Limb (tissue), 2 donors: Measurements from ENCODE around the gene SLC17A9.

Source experiments
- DNase-seq, 2 donors: peaks; one replicate each; pipeline ENCODE4 v3.0.0-alpha.2; 2016; ENCODE audit errors: extremely low spot score in 2 of 2

SLC17A9 gene

DNA sequence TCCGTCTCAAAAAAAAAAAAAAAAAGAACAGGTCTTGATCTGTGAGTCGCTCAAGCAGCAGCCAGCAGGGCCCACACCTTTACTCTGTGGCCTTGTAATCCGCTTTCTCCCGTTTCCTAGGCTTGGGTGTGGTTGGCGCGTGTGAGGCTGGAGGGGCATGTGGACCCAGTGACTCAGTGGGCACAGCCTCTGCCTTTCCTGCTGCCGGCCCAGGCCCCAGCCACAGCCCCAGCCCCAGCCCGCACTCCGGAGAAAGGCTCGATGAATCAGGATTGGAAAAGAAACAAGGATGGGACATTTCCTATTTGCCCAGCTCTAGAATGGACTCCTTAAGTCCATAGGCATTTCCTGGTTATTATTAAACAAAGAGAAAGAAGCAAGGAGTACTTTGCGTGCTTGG is 50.0 kb downstream of the SLC17A9 start:
- DNase-seq, result no peak

DNA sequence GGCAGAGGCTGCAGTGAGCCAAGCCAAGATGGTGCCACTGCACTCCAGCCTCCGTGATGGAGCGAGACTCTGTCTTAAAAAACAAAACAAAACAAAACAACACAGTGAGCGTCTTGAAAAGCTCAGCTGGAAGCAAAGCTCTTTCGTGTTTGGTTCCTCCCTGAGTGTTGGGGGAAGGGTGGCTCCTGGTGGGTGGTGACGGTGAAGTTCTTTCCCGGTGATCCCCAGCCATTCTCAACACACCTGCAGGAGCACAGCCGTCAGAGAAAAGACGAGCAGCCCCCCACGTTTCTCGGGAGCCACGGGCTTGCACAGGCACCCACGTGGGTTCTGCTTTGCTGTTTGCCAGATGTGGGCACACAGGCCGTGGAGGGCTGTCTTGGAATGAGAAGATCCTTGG is 51.0 kb downstream of the SLC17A9 start:
- no peak for DNase-seq

GRCh38 chr20:63004607-63005364 is 52.3 kb downstream of the SLC17A9 start:
- no peak for DNase-seq

GRCh38 chr20:63005365-63005861 is 52.9 kb downstream of the SLC17A9 start:
- no peak for DNase-seq

- no peak for DNase-seq
These were observed 53.5 kb downstream of the SLC17A9 start for GRCh38 chr20:63005862-63006539.

DNA sequence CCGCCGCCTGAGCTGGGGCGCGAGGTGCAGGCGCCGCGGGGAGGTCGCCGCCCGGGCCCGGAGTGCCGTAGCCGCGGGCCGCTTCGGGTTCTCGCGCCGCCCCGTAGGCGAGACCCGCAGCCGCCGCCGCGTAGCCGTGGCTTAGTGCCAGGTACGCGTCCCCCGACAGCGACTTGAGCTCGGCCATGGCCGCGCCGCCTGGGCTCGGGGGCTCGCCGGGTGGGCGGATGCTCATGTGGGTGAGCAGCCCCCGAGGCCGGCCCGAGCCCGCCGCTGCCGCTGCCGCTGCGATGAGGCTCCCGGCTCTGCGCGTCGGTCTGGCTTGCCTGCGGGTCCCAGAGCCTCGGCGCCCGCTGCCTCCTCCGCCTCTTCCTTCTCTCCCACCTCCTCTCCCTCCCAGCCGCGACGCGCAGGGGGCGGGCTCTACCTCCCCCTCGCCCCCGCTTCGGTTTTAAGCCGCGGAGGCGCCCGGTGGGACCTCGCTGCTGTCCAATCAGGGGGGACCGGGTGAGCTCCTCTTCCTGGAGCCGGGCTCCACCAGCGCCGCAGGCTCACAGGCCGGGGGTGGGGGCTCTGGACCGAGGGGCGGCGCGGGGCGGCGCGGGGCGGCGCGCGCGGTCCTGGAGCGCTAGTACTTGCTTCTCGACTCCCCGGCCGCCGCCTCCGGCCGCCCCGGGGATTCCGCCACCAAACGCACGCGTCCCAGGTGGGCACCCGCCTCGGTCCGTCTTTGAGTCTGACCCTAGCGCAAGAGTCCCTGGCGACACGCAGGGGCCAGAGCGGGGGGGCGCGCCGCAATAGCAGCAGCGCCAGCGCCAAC is 54.2 kb downstream of the SLC17A9 start, which contains the start of gene BHLHE23:
Gene BHLHE23, minus strand, starts transcription at position 425 of the 820 bp plus-strand sequence. Its CDS starts 190 bp downstream, at position 235.
- DNase-seq, result peak in 1 of 2 donors; percentile 73

DNA sequence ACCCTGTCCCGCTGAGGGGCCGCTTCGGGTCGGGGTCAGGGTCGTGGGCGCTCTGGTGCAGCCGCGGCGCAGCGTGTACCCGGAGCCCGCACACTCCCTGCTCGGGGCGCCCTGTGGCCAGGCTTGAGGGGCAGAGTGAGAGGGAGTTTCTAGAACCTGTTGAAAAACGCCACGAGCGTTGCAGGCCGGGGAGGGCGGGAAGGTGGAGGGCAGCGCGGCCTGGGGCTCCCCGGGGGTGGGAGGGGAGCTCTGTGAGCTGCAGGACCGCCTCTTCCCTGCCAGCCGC is 54.8 kb downstream of the SLC17A9 start:
- DNase-seq, result no peak

GRCh38 chr20:63007646-63008488 is 55.4 kb downstream of the SLC17A9 start:
- DNase-seq, result no peak

DNA sequence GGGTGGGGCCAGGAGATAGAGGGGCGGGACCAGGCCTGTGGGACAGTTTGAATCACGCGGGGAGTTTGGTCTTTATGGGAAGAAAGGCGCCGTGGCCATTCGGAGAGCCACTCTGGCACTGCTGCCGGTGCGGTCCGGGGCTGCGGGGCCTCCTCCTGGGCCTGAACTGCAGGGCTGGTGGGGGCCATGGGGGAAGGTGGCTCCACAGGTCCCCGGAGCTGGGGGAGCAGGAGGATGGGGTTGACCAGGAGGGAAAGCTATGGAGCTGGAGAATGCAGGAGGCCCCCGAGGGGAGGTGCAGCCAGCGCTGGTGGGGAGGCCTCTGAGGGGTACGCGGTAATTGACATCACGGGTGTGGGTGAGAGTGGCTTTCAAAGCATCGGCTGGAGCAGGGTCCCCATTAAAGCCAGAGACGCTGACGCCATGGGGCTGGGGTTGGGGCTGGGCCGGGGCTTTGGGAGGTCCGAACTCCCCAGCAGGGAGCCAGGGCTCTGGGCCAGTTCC is 56.1 kb downstream of the SLC17A9 start:
- no peak for DNase-seq

DNA sequence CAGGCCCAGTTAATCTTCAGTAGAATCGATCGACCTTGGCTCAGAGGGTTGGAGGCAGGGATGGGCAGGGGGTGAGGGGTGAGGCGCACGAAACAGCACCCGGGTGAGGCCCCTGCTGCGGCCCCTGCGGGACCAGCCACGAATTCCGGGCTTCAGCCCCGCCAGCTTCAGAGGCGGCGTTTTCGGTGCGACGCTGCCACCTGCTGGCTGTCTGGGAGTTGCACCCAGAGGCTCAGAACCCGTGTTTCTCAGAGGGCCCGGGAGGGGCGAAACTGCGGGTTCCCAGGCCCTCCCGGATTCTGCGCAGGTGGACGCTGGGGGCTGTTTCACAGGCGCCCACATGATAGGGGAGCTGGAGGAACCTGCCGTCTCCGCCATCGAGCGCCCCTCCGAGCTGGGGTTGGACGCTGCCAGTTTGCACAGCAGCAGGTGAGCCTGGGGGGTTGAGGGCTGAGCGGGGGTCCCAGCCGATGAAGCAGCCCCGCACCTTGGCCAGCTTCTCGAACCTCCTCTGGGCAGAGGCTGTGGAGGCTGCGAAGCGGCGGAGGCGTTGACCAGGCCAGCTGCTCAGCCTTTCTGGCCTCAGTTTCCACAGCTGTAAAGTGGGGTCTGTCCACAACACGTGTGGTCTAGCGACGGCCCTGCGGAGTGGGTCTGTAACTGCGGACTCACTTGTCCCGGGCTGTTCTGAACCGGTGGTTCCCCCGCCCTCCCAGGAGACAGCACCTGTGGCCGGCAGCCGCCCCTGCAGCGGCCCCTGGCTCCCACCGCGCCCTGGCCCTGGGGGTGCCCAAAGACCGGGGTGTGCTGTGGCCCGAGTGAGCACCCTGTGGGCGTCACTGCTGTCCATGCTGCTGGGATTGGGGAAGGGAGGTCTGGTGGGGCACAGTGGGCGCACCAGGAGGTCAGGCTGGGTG is 56.8 kb downstream of the SLC17A9 start:
- DNase-seq, result peak; percentile 66 to 89

GRCh38 chr20:63009988-63010769 is 57.7 kb downstream of the SLC17A9 start:
- no peak for DNase-seq

GRCh38 chr20:63011798-63012197 is 59.3 kb downstream of the SLC17A9 start:
- no peak for DNase-seq

DNA sequence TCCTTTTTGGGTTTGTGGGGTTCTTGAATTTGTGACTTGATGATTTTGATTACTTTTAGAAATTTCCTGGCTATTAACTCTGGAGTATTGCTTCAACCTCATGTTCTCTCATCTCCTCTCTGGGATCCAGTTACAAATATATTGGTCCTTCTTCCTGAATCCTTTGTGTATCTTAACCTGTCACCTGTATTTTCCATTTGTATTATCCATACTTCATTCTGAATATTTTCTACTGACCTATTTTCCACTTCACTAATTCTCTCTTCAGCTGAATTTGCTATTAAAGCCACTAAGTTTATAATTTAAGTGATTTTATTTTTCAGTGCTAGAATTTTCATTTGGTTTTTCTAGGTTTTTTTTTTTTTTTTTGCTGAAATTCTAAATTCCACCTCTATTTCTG is 60.7 kb downstream of the SLC17A9 start:
- DNase-seq, result no peak

DNA sequence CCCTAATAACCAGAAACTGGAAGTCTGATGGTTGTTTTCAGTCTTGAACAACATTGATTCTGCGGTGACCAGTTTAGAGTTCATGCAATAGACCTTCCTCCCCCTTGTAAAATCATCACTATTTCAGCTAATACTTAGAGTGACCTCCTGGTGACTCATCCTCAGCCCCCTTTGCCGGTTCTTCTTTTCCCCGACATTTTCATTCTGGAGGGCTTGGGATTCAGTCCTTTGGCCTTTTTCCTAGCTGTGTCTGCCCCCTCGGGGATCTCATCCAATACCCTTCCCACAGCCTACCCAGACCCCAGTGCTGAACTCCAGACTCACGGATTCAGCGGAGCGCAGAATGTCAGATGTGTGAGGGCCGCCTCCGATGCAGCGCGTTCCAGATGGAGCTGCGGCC is 61.8 kb downstream of the SLC17A9 start:
- DNase-seq, result no peak

DNA sequence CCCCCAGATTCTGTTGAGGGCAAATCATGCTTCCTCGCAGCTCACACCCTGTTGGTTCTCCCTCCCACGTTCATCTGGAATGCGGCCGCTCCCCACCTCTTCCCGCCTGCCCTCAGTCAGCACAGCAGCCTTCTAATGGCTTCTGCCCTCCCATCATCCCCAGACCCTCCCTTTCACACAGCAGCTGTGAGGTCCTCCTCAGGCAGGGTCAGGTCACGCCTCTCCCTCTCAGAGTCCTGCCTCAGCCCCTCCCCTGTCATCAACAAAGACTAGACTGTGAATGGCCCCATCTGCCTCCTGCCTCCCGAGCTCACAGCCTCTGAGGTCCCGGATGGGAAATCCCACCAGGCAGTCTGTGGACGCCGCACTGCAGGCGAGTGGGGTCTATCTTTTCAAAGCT is 62.2 kb downstream of the SLC17A9 start:
- DNase-seq, result peak in 1 of 2 donors; percentile 45

GRCh38 chr20:63015147-63015661 is 62.7 kb downstream of the SLC17A9 start:
- DNase-seq, result no peak

- no peak for DNase-seq
These were observed 63.3 kb downstream of the SLC17A9 start for GRCh38 chr20:63015662-63016361.

- DNase-seq, result peak in 1 of 2 donors; percentile 27
These were observed 64.1 kb downstream of the SLC17A9 start for GRCh38 chr20:63016514-63017075.
